ENCODE measurements around the gene TBC1D4.

Gene TBC1D4

DNA sequence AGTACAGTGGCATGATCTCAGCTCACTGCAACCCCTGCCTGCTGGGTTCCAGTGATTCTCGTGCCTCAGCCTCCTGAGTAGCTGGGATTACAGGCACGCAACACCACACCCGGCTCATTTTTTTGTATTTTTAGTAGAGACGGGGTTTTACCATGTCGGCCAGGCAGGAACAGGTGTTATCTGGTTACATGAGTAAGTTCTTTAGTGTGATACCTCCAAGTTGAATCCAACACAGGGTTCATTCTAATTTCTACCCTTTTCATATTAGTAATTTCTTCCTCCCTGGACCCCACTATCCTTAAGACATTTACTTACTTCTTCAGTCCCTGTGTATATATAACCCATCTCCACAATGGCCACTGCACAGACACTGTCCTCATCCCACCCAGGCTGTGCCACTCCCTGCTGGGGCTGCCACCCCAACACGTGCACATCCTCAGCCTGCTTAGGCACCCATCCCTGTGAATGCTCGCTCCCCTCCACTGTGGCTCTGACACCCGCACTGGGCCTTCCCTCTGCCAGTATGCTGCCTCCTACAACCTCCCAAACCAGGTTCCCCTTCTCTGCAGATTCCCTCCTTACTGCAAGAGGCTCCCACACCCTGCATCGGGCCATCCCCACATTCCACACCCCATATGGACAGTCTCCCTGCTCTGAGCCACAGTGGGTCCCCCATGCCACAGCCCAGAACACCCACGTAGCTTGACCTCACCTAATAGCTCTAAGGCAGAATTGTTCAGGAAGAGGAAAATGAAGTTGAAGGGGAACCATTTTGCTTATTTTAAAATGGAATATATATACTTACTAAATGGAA is 147.1 kb downstream of the TBC1D4 start:
- no peak overlapping the region for H2AFZ ChIP-seq (ENCODE audit: low read depth, low read length)
- H3K4me3 ChIP-seq (ENCODE audit: low read length), result no peak overlapping the region
- no peaks in the 10 kb centered on the region for H3K4me1 ChIP-seq (ENCODE audit: insufficient read depth, low read length)
- H3K36me3 ChIP-seq (ENCODE audit: insufficient read depth, low read length), result no peaks in the 10 kb centered on the region
- no peaks in the 10 kb centered on the region for H3K27me3 ChIP-seq (ENCODE audit: insufficient read depth, low read length)
- H3K9me3 ChIP-seq (ENCODE audit: low read length), result no peaks in the 10 kb centered on the region

- Histone ChIP-seq H2AFZ (ENCODE audit: low read depth, low read length) (no peak overlapping the region), H3K9me3 (ENCODE audit: low read length) (no peaks in the 10 kb centered on the region), H3K4me1 (ENCODE audit: insufficient read depth, low read length) (no peaks in the 10 kb centered on the region), H3K27me3 (ENCODE audit: insufficient read depth, low read length) (no peaks in the 10 kb centered on the region), H3K36me3 (ENCODE audit: insufficient read depth, low read length) (no peaks in the 10 kb centered on the region), H3K4me3 (ENCODE audit: low read length) (no peak overlapping the region)
These were observed 148.9 kb downstream of the TBC1D4 start for GRCh38 chr13:75333103-75333502.

GRCh38 chr13:75331792-75332349 is 150.1 kb downstream of the TBC1D4 start:
- Histone ChIP-seq H3K27me3 (ENCODE audit: insufficient read depth, low read length) (no peaks in the 10 kb centered on the region), H3K4me1 (ENCODE audit: insufficient read depth, low read length) (no peaks in the 10 kb centered on the region)

GRCh38 chr13:75330770-75331169 is 151.2 kb downstream of the TBC1D4 start:
- Histone ChIP-seq H3K36me3 (ENCODE audit: insufficient read depth, low read length) (no peaks in the 10 kb centered on the region), H3K4me1 (ENCODE audit: insufficient read depth, low read length) (no peaks in the 10 kb centered on the region), H3K9me3 (ENCODE audit: low read length) (no peaks in the 10 kb centered on the region), H2AFZ (ENCODE audit: low read depth, low read length) (no peak overlapping the region), H3K4me3 (ENCODE audit: low read length) (no peak overlapping the region), H3K27me3 (ENCODE audit: insufficient read depth, low read length) (no peaks in the 10 kb centered on the region)

More at GRCh38 chr13:75331792-75332349, 150.1 kb downstream of the TBC1D4 start:
- H2AFZ ChIP-seq (ENCODE audit: low read depth, low read length), result no peak overlapping the region
- H3K9me3 ChIP-seq (ENCODE audit: low read length), result no peaks in the 10 kb centered on the region
- no peaks in the 10 kb centered on the region for H3K36me3 ChIP-seq (ENCODE audit: insufficient read depth, low read length)
- H3K4me3 ChIP-seq (ENCODE audit: low read length), result no peak overlapping the region

DNA sequence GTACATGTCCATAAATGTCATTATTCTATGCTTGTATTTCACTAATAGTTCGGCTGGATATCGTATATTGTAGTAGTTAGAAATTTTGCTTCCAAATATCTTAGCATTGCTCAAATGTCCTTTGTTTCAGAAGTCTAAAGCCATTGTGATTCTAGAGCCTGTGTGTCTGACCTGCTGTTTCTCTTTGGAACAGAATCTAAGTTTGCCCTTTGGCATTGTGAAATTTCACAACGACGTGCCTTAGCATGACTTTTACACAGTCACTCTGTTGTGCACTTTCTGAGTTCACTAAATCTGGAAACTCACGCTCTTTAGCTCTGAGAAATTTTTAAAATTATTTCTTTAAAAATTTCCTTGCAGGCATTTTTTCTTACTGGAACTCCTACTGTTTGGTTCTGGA is 152.2 kb downstream of the TBC1D4 start:
- Histone ChIP-seq H3K36me3 (ENCODE audit: insufficient read depth, low read length) (no peaks in the 10 kb centered on the region), H3K4me1 (ENCODE audit: insufficient read depth, low read length) (no peaks in the 10 kb centered on the region), H2AFZ (ENCODE audit: low read depth, low read length) (no peak overlapping the region), H3K4me3 (ENCODE audit: low read length) (no peak overlapping the region), H3K27me3 (ENCODE audit: insufficient read depth, low read length) (no peaks in the 10 kb centered on the region), H3K9me3 (ENCODE audit: low read length) (no peaks in the 10 kb centered on the region)

DNA sequence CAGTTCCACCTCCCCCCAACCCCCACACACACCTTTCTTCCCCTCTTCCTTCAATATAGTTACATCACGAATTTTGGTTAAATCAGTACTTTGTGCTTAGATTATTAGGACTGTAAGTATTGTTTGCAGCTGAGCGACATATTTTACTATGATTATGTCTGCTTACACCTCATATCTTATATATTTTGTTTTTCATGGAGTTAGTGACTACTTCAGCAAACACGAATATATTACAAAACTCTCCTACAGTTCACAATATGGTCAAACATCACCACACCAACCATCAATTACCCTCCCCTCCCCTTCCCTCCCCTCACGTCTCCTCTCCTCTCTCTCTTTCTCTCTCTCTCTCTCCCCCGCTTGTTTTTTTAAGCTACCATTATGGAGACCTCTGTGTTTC is 152.9 kb downstream of the TBC1D4 start:
- no peak overlapping the region for H3K4me3 ChIP-seq (ENCODE audit: low read length)

GRCh38 chr13:75327135-75327510 is 154.8 kb downstream of the TBC1D4 start:
- Histone ChIP-seq H3K9me3 (ENCODE audit: low read length) (no peaks in the 10 kb centered on the region), H3K4me1 (ENCODE audit: insufficient read depth, low read length) (no peaks in the 10 kb centered on the region), H3K27me3 (ENCODE audit: insufficient read depth, low read length) (no peaks in the 10 kb centered on the region), H2AFZ (ENCODE audit: low read depth, low read length) (no peak overlapping the region), H3K4me3 (ENCODE audit: low read length) (no peak overlapping the region), H3K36me3 (ENCODE audit: insufficient read depth, low read length) (no peaks in the 10 kb centered on the region)

More for the DNA sequence above, 152.9 kb downstream of the TBC1D4 start:
- Histone ChIP-seq H3K36me3 (ENCODE audit: insufficient read depth, low read length) (no peaks in the 10 kb centered on the region), H3K27me3 (ENCODE audit: insufficient read depth, low read length) (no peaks in the 10 kb centered on the region), H2AFZ (ENCODE audit: low read depth, low read length) (no peak overlapping the region), H3K4me1 (ENCODE audit: insufficient read depth, low read length) (no peaks in the 10 kb centered on the region), H3K9me3 (ENCODE audit: low read length) (no peaks in the 10 kb centered on the region)

DNA sequence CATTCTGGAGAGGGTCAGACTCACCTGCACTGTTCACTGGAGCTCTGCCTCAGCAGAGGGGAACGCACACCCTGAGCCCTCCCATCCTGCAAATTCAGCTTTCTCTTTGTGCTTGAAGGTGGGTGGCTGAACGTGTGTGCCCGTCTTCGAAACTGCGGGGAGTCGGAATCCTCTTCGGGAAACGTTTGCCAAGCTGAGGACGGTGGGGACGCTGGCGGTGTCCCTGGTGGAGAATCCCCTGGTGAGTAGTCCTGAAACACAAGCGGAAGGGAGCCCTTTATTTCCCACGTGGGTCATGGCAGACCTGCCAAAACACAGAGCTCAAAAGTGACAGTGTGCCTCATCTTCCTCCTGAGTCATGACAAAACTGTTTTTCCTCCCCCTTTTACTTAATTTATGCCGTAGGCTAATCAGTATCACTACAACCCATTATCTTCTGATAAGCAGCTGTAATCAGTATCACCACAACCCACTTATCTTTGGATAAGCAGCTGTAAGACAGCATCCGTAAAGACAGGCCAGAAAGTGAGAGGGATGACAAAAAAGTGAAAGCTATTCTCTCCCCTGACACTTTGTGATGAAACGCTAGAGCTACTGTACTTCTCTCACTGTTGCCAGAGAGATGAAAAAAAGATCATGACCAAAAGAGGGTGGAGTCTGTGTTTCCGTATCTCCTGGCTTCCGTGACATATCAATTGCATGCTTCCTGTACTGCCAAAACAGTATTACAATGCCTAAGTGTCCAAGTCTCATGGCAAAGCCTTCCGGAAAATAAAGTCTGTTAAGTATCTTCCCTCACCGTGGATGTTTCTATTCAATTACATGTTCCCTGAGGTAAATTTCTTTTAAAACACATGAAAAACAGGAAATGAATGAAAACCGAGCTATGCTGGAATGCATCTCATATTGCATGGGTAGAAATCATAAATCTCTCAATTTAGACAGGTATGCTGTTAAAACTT is 155.5 kb downstream of the TBC1D4 start:
- Histone ChIP-seq H3K36me3 (ENCODE audit: insufficient read depth, low read length) (peaks cover 2% of the 10 kb centered on the region), H3K4me3 (ENCODE audit: low read length) (no peak overlapping the region), H3K9me3 (ENCODE audit: low read length) (no peaks in the 10 kb centered on the region), H2AFZ (ENCODE audit: low read depth, low read length) (no peak overlapping the region), H3K4me1 (ENCODE audit: insufficient read depth, low read length) (no peaks in the 10 kb centered on the region), H3K27me3 (ENCODE audit: insufficient read depth, low read length) (no peaks in the 10 kb centered on the region)

- Histone ChIP-seq H3K27me3 (ENCODE audit: insufficient read depth, low read length) (no peaks in the 10 kb centered on the region), H3K4me1 (ENCODE audit: insufficient read depth, low read length) (no peaks in the 10 kb centered on the region), H3K36me3 (ENCODE audit: insufficient read depth, low read length) (peaks cover 2% of the 10 kb centered on the region), H2AFZ (ENCODE audit: low read depth, low read length) (no peak overlapping the region), H3K4me3 (ENCODE audit: low read length) (no peak overlapping the region), H3K9me3 (ENCODE audit: low read length) (no peaks in the 10 kb centered on the region)
These were observed 156.3 kb downstream of the TBC1D4 start for GRCh38 chr13:75325711-75326110.

DNA sequence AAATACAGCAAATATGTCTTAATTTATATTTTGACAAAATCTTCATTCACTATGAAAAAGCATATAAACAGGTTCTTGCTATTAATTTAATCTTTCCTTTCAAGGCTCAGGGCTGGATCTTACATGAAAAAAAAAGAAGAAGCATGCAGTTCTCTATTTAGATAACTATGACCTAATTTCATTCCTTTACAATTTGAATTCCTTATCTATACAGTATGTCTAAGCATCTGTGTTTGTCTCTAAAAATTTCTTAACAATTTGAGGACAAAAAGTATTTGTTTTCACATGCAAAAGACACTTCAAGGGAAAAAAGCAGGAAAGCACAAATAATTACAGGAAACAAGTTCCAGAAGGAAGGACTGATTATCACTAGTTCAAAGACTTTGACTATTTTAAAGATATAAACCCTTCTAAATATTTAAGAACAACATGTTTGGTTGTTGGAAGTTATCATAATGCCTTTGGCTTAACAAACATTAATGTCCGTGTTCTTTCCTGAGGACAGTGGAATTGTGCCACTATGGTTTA is 157.5 kb downstream of the TBC1D4 start:
- Histone ChIP-seq H3K36me3 (ENCODE audit: insufficient read depth, low read length) (peaks cover 2% of the 10 kb centered on the region), H3K27me3 (ENCODE audit: insufficient read depth, low read length) (no peaks in the 10 kb centered on the region)

DNA sequence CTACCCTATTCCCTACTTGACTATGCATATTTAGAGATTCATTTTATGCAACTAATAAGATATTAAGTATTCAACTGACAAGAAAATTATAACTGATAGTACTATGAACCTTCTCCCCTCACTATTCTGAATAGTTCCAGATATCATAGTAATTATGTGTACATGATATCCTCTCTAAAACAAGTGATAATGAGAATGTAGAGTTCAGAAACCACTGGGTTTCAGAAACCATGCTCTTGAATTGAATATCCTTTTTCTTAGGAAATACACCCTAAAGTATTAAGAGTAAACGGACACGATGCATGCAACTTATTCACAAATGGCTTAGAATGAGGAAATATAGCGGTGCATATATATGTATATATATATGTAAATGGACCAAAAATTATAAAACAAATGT is 160.9 kb downstream of the TBC1D4 start:
- H3K36me3 ChIP-seq (ENCODE audit: insufficient read depth, low read length), result peaks cover 2% of the 10 kb centered on the region
- H3K4me3 ChIP-seq (ENCODE audit: low read length), result no peak overlapping the region
- H3K9me3 ChIP-seq (ENCODE audit: low read length), result no peaks in the 10 kb centered on the region
- H3K4me1 ChIP-seq (ENCODE audit: insufficient read depth, low read length), result no peaks in the 10 kb centered on the region
- no peak overlapping the region for H2AFZ ChIP-seq (ENCODE audit: low read depth, low read length)
- no peaks in the 10 kb centered on the region for H3K27me3 ChIP-seq (ENCODE audit: insufficient read depth, low read length)

More for the DNA sequence above, 157.5 kb downstream of the TBC1D4 start:
- no peaks in the 10 kb centered on the region for H3K4me1 ChIP-seq (ENCODE audit: insufficient read depth, low read length)
- H3K4me3 ChIP-seq (ENCODE audit: low read length), result no peak overlapping the region
- H2AFZ ChIP-seq (ENCODE audit: low read depth, low read length), result no peak overlapping the region
- no peaks in the 10 kb centered on the region for H3K9me3 ChIP-seq (ENCODE audit: low read length)

- Histone ChIP-seq H3K9me3 (ENCODE audit: low read length) (no peaks in the 10 kb centered on the region), H3K36me3 (ENCODE audit: insufficient read depth, low read length) (peaks cover 2% of the 10 kb centered on the region), H3K27me3 (ENCODE audit: insufficient read depth, low read length) (no peaks in the 10 kb centered on the region), H2AFZ (ENCODE audit: low read depth, low read length) (no peak overlapping the region), H3K4me1 (ENCODE audit: insufficient read depth, low read length) (no peaks in the 10 kb centered on the region), H3K4me3 (ENCODE audit: low read length) (no peak overlapping the region)
These were observed 162.7 kb downstream of the TBC1D4 start for GRCh38 chr13:75319254-75319653.
